ENCODE measurements around the gene SAMD11.
A peak's percentile ranks its signal among the peaks of the same experiment; 100 is the strongest.
"Not testable (repeated sequence)": the region's sequence is repeated elsewhere in the genome, so short reads cannot be mapped to it uniquely, and the experiment has no call there.

Gene SAMD11

DNA sequence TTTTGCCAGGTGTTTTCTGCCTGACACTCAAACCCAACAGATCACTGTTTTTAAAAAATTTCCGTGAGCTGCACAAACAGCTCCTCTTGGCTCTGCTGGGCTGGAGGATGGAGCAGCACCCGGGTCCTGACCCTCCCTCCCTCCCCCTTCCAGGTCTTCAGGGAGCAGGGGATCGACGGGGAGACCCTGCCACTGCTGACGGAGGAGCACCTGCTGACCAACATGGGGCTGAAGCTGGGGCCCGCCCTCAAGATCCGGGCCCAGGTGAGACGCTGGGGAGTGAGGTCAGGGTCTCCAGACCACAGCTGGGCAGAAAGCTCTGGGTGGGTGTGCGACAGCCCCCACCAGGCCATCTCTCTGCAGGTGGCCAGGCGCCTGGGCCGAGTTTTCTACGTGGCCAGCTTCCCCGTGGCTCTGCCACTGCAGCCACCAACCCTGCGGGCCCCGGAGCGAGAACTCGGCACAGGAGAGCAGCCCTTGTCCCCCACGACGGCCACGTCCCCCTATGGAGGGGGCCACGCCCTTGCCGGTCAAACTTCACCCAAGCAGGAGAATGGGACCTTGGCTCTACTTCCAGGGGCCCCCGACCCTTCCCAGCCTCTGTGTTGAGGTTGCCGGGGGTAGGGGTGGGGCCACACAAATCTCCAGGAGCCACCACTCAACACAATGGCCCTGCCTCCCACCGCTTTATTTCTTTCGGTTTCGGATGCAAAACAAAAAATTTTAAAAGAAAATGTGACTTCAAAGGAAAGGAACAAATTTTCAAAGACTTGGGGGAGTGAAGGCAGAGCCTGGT is 20.0 kb downstream of the SAMD11 start:
- no peak for DNase-seq (ENCODE audit: low spot score)

- DNase-seq (ENCODE audit: low spot score) = peak; percentile 76
These were observed 20.9 kb downstream of the SAMD11 start for GRCh38 chr1:944341-945325.

- DNase-seq (ENCODE audit: low spot score) = no peak
These were observed 22.2 kb downstream of the SAMD11 start for GRCh38 chr1:945688-946556.

GRCh38 chr1:946811-947210 is 23.1 kb downstream of the SAMD11 start:
- not testable (repeated sequence) for DNase-seq (ENCODE audit: low spot score)

- no peak for DNase-seq (ENCODE audit: low spot score)
These were observed 24.2 kb downstream of the SAMD11 start for GRCh38 chr1:947958-948357.

DNA sequence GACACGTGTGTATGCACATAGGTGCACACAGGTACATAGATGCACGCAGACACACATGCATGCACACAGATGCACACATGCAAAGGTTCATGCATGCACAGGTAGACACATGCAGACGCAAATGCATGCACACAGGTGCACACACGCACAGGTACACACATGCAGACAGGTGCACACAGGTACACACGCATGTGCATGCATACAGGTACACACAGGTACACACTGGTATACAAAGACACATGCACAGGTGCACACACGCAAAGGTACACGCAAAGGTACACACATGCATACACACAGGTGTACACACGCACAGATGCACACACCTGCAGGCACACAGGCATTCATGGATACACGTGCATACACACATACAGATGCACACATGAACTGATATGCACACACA is 26.5 kb downstream of the SAMD11 start:
- DNase-seq (ENCODE audit: low spot score) = no peak

DNA sequence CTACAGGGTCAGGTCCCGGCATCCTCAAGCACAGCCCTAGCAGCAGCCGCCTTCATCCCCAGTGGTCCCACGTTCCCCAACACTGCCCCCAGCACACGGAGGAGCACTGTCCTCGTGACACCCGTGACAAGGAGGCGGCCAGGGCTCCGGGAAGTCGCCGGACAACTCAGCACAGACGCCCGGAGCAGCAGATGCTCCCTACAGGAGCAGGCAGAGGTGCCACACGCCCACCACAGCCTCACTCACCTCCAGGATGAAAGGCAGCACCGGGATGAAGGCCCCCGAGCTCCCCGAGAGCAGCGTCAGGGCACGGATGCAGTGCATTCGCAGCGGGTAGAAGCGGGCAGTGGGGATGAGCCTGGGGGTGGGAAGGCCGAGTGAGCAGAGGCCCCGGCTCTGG is 27.2 kb downstream of the SAMD11 start:
- DNase-seq (ENCODE audit: low spot score) = no peak

- DNase-seq (ENCODE audit: low spot score) = no peak
These were observed 27.6 kb downstream of the SAMD11 start for GRCh38 chr1:951364-951763.

DNA sequence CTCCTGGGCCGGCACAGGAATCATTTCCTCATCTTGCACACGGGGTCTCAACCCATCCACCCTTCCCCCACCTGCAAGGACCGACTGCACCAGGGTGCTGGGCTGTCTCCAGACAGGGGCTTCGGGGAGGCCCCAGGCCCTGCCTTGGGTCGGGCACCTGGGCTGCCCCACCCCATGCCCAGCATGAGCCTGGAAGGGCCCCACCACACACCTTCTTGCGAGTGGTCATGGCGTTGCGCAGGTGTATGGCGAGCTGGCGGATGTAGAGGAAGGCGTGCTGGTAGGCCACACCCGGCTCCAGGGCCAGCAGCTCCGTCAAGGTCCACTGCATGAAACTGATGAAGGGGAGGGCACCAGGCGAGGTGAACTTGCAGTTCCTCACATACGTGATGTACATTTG is 28.5 kb downstream of the SAMD11 start:
- no peak for DNase-seq (ENCODE audit: low spot score)

DNA sequence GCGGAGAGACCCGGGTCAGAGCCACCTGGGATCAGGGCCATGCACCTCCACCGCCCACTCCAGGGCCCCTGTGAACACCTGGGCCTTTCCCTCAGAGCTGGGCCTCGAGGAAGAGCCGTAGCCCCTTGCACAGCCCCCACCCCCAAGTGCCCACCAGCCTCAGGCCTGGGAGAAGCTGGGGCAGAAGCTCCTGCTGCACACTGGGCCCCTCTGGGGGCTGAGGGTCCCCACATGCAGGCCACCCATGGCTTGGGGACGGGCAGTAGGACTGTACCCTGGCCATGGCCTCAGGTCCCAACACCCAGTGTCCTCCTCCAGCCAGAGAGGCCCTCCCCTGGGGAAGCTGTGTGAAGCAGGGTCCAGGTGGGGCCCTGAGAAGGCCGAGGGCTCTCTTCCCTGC is 28.9 kb downstream of the SAMD11 start:
- no peak for DNase-seq (ENCODE audit: low spot score)

DNA sequence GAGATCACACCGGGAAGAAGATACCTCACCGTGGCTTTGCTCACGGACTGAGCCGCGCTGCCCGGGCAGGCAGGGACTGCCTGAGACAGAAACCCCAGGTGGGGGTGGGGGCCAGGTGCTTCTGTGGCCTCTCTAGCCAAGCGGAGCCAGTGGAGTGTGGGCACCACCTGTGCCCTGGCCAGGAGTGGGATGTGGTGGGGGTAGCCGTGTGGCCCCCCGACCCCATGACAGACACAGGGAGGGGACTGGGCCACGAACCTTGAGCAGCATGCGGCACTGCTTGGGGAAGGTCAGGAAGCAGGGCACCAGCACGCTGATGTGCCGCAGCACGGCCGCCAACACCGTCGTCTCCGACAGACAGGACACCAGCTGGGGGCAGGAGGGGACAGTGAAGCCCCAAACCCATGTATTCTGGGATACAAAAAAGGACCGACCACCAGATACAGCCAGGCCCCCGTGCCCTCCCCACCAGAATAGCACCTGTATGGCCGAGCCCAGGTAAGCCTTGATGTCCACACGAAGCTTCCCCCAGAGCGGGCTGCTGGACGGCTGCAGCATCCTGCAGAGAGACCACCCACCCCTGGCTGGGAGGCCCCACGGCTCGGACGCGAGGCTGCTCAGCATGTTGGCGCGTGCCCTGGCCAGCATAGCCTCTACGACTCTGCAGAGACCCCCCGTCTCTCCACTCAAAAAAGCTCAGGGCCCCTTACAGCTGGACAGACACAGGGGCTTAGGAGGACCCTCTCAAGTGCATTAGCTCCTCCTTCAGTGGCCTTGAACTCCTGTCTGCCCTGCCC is 30.0 kb downstream of the SAMD11 start:
- no peak for DNase-seq (ENCODE audit: low spot score)

GRCh38 chr1:954927-955326 is 31.2 kb downstream of the SAMD11 start:
- DNase-seq (ENCODE audit: low spot score) = no peak

DNA sequence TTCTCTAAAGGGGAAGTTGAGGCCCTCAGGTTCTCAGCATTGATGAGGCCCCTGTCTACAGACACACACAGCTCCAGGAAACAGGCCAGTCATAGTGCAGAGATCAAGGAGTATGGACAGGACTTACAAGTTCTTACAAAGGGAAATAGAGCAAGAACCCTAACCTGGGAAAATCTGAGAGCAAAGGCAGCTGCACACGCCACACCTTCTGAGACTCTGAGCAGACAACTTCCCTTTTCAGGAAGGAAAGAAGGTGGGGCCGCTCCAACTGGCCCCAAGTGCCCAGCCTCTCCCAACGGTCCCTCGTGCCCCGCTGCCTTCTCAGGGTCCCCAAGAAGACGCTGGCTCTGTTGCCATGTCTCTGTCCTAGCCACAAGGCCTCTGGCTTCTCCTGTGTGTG is 31.8 kb downstream of the SAMD11 start:
- no peak for DNase-seq (ENCODE audit: low spot score)

GRCh38 chr1:956636-957035 is 32.9 kb downstream of the SAMD11 start:
- no peak for DNase-seq (ENCODE audit: low spot score)

DNA sequence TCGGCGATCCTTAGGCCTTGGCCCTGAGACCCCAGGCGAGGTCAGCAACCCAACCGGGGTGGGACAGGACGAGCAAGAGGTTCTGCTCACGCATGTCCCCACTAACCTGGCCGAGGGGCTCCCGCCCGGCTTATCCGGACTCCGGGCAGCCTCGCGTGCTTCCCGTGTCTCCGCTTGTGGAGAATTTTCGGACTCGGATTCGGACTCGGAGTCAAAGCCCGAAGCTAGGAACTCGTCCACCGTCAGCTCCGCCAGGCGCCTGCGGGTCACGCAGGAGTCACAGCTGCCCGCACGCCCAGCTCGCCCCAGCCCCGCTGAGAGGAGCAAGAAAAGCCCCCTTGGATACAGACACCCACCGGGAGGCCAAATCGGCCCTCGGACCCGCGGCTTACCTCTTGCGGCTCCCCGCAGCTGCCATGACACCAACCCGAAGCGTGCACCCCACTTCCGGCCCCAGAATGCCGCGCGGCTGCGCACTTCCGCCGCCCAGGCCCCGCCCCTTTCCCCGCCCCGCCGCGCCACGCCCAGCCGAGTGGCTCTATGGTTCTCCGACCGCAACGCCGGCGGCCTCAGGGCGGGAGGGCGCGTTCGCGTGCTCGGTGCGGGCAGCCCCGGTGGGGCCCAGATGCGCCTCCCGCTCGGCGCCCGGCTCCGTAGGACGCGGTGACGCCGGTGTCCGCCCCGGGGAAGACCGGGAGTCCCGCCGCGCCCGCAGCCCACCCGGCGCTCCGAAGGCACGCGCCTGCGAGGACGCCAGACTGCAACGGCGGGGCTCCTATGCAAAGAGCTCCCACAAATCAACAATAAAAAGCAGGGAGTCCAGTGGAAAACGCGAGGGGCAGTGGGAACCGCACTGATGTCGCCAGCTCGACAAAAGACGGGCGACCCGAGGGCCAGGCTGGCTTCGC is 35.4 kb downstream of the SAMD11 start, which contains the start of gene NOC2L:
NOC2L (minus strand) TSS at position 434 of the 908 bp plus-strand sequence; CDS start at position 418, 16 bp downstream.
- DNase-seq (ENCODE audit: low spot score) = peak; percentile 93

DNA sequence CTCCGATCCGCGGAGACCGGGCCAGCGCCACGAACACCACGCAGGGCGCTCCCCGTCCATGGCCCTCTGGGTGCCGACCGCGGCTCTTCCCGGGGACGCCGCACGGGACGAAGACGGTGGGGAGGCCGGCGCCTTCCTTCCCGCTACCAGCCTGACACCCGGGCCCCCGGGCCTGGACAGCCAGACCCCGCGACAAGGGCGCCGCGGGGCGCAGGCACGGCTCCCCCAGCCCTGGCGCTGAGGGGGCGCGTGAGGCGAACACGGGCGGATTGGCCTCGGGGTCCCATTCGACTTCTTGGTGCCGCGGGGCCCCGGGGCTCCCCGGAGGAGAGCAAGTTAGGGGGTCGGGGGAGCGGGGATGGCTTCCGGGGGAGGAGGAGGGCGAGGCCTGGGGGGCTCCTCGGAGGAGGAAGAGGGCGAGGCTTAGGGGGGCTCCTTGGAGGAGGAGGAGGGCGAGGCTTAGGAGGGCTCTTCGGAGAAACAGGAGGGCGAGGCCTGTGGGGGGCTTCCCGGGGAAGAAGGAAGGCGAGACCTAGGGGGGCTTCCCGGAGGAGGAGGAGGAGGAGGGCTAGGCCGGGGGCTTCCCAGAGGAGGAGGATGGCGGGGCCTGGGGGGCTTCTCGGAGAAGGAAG is 36.1 kb downstream of the SAMD11 start:
- DNase-seq (ENCODE audit: low spot score) = no peak

- DNase-seq (ENCODE audit: low spot score) = peak; percentile 89
These were observed 36.8 kb downstream of the SAMD11 start, which contains the start of gene KLHL17 for GRCh38 chr1:960363-961131. Gene KLHL17, plus strand, starts transcription at chr1:960584. Its CDS starts 110 bp downstream, at chr1:960694.

- peak; percentile 70 for DNase-seq (ENCODE audit: low spot score)
These were observed 37.5 kb downstream of the SAMD11 start for GRCh38 chr1:961132-961669.

Data from D341Med (cell line).